ENCODE results near the gene MAPRE2.

DNA sequence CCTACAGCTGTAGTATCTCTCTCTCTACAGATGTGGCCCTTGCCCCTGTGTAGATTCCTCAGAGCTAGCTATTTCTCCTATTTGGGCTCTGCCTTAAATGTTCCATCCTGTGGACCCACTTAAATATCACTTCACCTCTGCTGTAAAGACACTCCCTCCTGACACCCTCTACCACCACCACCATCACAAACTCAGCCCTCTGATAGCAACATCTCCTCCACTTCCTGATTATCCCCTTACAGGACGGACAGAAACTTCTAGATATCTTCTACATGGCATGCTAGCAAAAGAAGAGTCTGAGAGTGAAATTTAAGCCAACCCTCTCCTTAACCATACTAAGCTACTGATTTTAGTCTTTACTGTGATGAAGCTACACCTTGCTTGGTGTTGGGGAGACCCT lies 3.2 kb upstream of the MAPRE2 start:
- TF ChIP-seq, protein P1, sequence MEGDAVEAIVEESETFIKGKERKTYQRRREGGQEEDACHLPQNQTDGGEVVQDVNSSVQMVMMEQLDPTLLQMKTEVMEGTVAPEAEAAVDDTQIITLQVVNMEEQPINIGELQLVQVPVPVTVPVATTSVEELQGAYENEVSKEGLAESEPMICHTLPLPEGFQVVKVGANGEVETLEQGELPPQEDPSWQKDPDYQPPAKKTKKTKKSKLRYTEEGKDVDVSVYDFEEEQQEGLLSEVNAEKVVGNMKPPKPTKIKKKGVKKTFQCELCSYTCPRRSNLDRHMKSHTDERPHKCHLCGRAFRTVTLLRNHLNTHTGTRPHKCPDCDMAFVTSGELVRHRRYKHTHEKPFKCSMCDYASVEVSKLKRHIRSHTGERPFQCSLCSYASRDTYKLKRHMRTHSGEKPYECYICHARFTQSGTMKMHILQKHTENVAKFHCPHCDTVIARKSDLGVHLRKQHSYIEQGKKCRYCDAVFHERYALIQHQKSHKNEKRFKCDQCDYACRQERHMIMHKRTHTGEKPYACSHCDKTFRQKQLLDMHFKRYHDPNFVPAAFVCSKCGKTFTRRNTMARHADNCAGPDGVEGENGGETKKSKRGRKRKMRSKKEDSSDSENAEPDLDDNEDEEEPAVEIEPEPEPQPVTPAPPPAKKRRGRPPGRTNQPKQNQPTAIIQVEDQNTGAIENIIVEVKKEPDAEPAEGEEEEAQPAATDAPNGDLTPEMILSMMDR (IDR thresholded peaks at IDR 0.05): no peak
- TF ChIP-seq EP300 (IDR thresholded peaks at IDR 0.05): no peak

Measured in upper lobe of left lung (tissue), 4 donors.